Endometrium (tissue), 2 donors: ENCODE data around the gene WDR48.
"Not testable (repeated sequence)": the region's sequence is repeated elsewhere in the genome, so short reads cannot be mapped to it uniquely, and the experiment has no call there.

ENCODE experiments used
- FAIRE-seq: peaks from 2 replicates; lab custom pipeline; 2012; peaks lifted over from hg19 to GRCh38; lab: Jason Lieb, UNC
- donor health status: control.
- donor health status: control.

Gene WDR48

DNA sequence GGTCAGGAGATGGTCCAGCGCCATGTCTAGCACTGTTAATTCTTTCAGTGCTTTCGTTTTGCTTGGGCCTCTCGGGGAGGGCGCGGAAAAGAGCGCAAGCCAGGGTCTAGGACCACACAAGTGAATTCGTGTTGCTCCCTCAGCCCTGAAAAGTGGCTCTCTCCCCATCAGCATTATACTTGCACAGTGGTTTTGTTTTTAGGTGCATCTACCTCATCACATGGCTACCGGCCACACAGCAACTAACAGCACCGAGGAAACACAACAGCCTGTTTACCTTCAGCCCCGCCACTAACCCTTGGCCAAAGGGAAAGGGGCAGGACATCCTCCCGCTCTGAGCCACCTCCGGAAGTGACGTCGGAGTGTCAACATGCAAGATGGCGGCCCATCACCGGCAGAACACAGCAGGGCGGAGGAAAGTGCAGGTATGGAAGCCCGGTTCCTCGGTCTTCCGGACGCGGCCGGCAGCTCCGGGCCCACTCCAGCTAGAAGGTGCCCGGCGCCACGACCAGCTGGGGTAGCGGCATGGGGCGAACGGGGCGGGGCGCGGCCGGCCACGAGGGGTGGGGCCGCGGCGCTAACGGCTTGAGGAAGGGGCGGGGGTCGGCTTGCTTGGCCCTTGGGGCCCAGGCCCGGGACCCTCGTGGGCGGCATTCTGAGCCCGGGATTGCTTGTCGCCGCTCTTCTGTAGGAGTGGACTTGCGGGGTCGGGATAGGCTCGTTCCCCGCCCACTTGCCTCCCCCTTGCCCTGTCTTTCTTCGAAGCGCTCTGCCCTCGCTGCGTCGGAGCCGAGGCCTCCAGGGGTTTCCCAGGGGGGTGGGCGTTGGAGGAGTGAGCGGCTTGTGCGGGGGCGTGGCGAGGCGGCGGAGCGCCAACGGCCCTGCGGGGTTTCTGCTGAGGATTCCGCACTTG is at the start of gene WDR48, which contains the start of gene SCN11A:
Gene WDR48, plus strand, starts transcription at position 368 of the 913 bp plus-strand sequence. Its CDS starts 10 bp downstream, at position 378.
Gene SCN11A, minus strand, starts transcription at position 296 of the 913 bp plus-strand sequence. CDS start 101,582 bp downstream, outside the sequence.
- peak; percentile 50 for FAIRE-seq

- no peak for FAIRE-seq
Observed at GRCh38 chr3:39005295-39005694, 46.5 kb upstream of the WDR48 start.

DNA sequence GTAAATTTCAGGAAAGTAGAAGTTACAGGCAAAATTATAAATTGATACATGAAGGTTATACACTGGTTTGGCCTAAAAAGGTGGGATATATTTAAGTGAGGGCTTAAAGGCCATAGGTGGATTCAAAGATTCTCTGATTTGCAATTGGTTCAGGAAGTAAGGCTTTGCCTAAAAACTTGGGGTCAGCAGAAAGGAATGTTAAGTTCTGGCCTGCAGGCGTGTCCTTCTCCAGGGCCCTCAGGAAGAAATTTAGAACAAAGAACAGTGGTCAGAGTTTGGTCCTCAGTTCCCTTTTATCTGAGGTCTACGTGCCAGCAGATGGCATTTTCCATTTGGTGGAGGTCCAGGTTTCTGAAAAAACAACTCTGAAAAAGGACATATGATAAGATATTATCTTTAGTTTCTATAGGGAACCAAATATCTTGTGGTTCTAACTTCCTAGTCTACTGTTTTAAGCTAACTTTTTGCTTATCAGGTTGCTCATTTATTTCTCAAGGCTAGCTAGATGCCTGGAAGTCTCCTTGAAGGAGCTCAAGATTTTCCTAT is 40.6 kb upstream of the WDR48 start:
- FAIRE-seq, result no peak

DNA sequence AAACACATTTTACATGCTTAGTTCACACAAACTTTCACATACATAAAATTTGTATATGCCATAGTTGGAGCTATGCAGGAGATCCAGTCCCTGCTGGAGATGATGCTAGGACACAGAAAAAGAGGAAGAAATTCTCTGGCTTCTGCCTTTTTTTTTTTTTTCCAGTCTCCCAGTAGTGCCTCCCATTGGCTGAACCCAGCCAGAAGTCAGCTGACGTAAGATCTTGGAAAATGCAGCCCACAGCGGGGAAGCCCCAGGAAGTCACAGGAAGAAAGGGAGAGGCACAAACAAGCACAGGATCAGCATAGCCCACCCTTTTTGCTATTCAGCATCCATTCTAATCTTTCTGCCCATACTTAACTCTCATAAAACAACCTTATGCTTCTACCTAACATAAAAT is 38.5 kb upstream of the WDR48 start:
- FAIRE-seq, result no peak

DNA sequence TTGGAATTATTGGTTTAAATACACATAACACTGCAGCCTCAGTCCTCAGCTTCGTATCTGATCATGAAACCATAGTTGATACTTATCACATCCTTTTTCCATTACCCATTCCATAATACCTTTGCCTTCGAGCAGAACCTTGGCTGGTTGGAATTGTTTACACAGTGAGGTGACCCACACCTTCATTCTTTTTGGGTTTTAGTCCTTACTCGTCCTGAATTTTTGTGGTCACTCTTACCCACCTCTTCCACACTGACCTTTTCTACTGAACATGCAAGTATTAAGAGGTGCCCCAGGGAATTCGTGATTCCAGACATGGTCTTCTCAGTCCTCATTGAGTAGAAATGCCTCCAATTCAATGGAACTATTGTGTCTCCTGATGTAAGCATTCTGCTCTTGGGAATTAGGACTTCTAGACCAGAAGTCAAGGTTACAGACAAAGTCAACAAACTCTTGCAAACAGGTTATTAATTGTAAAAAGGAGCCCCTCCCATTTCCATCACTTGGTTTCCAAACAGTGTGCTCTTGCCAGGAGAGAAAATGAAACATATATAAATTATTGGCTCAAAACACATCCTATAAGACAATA is 37.8 kb upstream of the WDR48 start:
- no peak for FAIRE-seq

- FAIRE-seq, result no peak
Observed at GRCh38 chr3:39015418-39015817, 36.4 kb upstream of the WDR48 start.

DNA sequence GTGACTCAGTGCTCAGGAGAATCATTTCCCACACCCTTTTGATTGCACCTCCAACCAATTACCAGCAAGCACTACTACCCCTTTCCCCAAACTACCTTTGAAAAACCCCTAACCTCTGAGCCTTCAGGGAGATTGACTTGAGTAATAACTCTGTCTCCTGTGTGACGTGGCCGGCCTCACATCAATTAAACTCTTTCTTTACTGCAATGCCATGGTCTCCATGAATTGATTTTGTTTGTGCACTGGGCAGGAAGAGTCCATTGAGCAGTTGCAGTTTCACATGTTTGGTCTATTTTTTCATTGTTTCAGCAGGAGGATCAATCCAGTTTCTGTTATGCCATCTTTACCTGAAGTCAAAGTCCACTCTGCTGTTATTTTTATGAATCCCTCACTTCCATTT is 32.5 kb upstream of the WDR48 start:
- no peak for FAIRE-seq

DNA sequence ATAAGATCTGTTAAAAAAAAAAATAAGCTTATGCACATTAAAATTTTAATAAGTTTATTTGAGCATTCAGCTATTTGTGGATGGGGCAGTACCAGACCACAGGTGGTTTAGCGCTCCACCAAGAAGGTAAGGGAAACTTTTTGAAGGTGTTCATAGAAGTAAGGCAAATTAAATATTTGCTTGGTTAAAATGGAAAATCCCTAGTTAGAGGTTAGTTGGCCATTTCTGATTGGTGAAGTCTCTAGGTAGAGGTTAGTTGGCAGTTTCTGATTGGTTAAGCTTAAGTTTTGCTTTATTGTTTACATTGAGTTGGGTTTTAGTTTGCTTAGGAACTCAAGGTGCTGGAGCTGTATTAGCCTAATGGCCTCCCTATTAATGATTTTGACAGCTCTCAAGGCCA is 30.8 kb upstream of the WDR48 start:
- FAIRE-seq, result no peak

DNA sequence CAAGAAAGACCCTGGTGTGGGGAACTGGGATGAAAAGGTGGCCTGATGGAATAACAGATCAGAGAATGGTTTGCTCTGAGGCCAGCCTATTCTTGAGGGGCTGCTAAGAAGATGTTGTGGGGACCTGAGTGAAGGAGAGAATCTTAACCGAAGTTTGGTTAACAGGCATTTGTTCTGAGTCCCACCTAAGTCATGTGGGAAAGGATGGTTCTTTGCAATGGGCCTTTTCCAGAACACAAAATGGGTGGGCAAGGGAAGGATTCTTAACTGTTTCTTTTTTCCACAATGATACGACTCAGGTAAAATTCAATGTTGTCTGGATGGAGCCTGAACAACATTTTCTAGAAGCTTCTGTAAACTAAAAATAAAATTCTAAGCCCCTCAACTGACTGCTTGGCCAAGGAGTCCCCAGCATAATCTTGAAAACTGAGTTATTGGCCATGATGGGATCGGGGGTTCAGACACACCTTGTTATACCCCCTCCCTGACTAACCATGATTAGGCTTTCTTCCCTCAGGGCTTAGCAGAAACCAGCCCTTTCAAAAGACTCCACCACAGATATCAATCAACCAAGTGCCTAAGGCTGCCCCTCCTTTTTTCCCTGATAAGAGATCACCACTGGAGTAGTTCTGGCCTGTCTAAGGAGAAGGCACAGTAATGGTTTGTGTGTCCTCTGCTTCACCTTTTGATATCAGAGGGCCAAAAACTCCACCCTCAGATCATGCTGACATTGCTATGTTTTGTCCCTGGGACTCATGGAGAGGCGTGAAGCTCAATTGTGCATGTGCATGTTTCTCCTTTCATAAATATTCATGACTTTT is 30.1 kb upstream of the WDR48 start:
- no peak for FAIRE-seq

DNA sequence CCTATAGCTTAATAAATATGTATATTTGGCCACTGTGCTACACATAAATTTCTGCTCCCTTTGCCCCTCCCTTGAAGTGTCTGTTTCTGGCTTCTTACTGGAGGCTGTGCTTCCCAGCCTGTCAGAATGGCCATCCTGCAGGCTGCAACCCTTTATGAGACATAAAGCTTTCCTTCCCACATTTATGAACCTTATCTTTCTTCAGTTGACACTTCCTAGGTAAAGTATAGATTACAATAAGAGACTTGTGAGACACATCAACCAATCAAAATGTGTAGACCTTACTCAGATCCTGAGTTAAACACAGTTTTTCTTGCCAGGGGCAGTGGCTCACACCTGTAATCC is 29.6 kb upstream of the WDR48 start:
- FAIRE-seq, result no peak

DNA sequence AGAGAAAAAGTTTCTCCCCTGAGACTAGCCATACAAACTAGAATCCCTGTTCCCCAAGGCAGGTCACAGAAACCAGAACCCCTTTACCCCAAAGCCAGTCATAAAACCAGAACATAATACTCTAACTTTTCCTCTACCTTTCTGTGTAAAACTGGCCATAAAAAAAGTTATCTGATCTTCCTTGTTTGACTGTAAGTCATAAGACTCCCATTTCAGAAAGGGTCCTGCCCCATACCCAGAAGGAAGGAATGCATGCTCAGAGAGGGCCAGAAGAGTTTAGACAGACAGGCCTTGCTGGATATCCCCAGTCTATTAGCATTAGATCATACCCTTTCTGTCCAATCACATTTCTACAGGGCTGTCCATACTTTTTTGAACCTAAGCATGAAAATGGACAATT is 27.3 kb upstream of the WDR48 start:
- FAIRE-seq, result no peak

- no peak for FAIRE-seq
Observed at GRCh38 chr3:39025222-39025970, 26.4 kb upstream of the WDR48 start.

DNA sequence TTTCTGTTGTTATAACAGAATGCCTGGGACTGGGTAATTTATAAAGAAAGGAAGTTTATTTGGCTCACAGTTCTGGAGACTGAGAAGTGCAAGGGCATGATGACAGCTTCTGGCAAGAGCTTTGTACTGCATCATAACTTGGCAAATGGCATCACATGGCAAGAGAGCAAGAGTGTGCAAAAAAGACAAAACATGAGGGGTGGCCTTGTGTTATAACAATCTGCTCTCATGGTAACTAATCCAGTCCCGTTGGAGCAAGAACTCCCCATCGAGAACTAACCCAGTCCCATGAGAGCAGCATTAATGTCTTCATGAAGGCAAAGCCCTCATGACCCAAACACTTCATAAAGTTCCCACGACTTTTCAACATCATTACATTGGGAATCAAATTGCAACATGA is 23.3 kb upstream of the WDR48 start:
- no peak for FAIRE-seq

DNA sequence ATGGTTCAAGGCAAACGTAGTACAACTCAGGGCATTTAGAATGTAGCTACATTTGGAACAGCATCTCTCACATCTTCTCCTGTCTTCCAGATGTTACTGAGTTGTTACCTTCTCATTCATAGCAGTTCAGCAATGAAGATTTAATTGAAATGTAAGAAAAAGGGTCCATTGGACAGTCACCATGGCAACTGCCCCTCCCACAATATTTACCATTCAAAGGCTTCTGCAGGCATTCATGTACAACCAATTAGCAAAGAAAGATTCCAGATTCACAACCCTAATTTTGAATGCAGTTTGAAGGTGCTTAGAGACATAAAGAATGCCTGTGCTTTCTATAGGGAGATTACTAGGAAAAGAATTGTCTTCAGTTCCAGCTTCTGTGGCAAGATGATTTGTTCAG is 22.3 kb upstream of the WDR48 start:
- FAIRE-seq, result no peak

GRCh38 chr3:39038165-39038564 is 13.7 kb upstream of the WDR48 start:
- no peak for FAIRE-seq

DNA sequence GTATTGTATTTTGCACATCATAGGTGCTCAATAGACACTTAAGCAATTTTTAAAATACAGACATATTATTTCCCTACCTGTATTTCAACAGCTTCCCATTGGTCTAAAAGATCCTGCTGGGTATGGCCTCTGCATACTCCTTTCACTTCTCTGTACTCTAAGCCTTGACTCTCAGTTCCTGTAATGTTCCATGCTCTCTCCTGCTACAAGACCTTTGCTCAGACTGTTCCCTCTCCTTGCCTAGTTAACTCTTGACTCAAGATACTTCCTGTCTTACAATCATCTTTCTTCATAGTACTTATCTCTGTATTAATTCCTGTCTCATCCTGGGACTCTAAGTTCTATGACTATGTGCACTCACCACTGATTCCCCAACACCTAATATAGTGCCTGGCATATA is 1.8 kb upstream of the WDR48 start:
- FAIRE-seq, result no peak

DNA sequence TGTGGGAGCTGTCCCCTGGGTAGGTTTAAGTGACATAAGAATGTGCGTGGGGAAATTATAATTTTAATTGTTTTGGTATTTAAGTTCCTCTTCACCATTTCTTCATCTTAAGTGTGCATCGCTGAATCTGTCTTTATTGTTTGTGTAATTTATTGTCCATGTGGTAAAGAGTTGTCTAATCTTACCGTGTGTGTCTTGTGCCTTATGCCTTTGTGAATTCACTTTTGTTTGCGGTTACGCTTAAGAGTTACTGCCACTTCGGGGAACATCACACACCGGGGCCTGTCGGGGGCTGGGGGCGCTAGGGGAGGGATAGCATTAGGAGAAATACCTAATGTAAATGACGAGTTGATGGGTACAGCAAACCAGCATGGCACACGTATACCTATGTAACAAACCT is 767 bp downstream of the WDR48 start:
- FAIRE-seq, result no peak

GRCh38 chr3:39053696-39054095 is 1.9 kb downstream of the WDR48 start:
- FAIRE-seq, result no peak

DNA sequence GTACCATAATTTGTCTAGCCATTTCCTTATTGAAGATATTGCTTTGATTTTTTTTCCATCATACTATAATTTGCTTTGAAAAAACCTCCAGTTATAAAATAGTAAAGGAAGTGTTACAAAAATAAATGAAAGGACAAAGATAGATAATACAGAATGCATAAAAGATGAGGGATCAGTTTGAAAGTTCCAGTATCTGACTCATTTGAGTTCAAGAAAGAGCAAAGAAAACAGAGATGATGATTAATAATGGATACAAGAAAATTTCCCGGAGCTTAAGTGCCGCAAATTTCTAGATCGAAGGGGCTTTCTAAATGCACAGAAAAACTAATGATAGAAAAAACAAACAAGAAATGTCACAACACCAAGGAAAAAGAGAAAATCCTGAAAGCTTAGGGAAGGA is 4.3 kb downstream of the WDR48 start:
- FAIRE-seq, result no peak

DNA sequence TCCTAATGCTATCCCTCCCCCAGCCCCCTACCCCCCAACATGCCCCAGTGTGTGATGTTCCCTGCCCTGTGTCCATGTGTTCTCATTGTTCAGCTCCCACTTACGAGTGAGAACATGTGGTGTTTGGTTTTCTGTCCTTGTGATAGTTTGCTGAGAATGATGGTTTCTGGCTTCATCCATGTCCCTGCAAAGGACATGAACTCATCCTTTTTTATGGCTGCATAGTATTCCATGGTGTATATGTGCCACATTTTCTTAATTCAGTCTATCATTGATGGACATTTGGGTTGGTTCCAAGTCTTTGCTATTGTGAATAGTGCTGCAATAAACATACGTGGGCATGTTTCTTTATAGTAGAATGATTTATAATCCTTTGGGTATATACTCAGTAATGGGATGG is 9.4 kb downstream of the WDR48 start:
- not testable (repeated sequence) for FAIRE-seq

GRCh38 chr3:39062180-39062579 is 10.4 kb downstream of the WDR48 start:
- FAIRE-seq, result no peak

DNA sequence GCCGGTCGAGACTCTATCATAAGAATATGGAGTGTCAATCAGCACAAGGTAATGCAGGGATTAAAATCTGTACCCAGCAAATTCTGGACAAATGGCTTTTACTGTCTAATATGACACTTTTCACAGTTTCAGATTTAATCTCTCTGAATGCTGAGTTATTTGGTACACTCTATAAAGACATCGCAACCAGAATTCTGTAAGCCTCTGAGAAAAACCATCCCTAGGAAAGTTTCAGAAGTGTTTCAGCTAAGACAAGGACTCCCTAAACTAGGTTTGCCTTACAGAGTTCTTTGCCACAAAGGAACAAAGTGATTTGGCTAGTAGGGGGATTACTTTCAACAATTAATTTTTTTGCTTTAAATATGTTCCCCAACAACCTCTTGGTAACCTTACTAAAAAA is 11.3 kb downstream of the WDR48 start:
- FAIRE-seq, result no peak
